ENCODE measurements around the gene TXNRD1. TPM values are rescaled to one million over a fixed set of nuclear protein-coding genes. Genes with fewer than 3 reads are reported as not detected.
"Not testable (repeated sequence)": the region's sequence is repeated elsewhere in the genome, so short reads cannot be mapped to it uniquely, and the experiment has no call there.

The TXNRD1 gene
- polyA plus RNA-seq, 1 donor: 39.2 TPM

DNA sequence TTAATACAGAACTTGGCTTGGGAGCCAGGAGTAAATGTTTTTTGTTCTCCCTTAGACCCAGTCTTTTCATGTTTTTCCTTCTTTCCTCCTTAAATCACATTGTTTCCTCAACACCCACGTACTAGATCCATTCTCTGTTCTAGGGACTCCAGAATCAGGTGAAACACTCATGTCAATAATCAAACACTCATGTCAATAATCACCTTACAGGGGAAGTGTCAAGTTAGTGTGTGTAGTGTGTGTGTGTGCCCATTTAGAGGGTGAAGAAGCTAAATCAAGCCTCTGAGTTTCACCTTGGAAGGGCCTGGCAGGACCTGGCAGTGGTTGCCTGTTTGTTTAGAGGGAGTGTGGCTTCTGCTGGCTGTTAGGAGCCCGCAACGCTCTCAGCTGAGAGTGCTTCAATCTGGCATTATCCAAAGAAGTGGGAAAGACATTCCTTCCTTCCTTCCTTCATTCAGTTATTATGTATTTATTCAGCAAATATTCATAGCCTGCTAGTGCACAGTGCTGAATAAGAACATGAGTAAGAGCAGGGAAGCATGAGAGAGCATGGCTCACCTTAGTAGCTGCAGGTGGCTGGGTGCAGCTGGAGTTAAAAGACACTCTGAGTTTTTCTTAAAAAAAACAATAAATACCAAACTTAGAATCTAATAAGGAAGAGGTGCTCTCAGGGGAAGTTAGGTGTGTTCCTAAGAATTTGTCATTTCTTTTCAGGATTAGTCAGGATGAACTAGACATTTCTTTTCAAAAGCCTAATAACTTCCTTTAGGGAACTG is 70.3 kb downstream of the TXNRD1 start:
- DNase-seq: no peak

DNA sequence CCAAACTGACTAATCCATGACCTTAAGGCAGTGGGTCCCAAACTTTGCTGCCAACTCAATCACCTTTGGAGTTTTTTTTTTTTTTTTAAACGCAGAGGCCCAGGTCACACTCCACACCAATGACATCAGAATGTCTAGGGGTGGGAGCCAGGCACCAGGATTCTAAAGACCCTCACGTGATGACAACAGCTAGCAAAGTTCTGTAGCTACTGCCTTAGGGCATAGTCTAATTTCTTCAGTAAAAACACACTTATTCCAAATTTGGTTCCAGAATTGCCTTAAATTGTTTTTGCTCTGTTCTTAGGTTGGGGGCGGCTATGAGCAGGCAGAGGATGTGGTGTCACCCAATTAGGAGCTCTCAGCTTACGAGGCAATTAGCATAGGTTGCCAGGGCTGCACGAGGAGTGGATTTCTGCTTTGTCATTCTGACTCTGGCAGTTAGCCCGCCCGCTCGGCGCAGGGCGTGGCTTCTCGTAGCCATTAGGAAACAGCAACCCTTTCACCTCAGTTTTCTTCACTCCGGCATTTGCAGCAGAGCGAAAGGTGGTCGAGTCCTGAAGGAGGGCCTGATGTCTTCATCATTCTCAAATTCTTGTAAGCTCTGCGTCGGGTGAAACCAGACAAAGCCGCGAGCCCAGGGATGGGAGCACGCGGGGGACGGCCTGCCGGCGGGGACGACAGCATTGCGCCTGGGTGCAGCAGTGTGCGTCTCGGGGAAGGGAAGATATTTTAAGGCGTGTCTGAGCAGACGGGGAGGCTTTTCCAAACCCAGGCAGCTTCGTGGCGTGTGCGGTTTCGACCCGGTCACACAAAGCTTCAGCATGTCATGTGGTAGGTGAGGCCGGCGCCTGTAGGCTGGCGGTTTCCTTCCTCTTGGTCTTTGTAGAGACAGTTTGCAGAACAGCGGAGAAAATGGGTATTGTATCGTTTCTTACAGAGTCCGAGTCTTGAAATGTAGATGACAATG is 71.2 kb downstream of the TXNRD1 start:
- peak; percentile 93 for DNase-seq

DNA sequence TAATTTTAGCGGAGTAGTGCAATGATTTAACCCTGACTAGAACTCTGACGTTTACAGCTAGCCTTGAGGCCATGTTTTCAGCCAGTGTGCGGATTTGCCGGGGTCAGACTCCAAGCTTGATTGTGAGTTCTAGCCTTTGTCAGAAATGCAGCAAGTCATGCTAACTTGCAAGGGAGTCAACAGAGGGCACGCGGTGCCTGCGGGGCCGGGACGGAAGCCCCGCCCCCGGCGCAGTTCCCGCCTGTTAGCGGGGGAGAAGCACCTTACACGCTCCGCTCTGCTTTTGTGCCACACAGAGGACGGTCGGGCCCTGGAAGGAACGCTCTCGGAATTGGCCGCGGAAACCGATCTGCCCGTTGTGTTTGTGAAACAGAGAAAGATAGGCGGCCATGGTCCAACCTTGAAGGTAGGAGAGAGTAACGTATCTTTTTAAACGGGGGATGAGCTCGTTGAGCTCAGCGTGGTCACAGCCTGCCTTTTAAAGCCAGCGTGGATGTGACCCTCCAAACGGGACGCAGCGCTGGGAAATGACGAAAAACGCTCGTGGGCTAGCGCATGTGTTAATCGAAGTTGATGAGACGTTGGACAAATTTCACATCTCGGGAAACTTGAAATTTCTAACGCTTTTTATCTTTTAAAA is 73.2 kb downstream of the TXNRD1 start:
- DNase-seq: peak; percentile 83

GRCh38 chr12:104290320-104290719 is 74.7 kb downstream of the TXNRD1 start:
- no peak for DNase-seq

GRCh38 chr12:104290855-104291254 is 75.3 kb downstream of the TXNRD1 start:
- no peak for DNase-seq

DNA sequence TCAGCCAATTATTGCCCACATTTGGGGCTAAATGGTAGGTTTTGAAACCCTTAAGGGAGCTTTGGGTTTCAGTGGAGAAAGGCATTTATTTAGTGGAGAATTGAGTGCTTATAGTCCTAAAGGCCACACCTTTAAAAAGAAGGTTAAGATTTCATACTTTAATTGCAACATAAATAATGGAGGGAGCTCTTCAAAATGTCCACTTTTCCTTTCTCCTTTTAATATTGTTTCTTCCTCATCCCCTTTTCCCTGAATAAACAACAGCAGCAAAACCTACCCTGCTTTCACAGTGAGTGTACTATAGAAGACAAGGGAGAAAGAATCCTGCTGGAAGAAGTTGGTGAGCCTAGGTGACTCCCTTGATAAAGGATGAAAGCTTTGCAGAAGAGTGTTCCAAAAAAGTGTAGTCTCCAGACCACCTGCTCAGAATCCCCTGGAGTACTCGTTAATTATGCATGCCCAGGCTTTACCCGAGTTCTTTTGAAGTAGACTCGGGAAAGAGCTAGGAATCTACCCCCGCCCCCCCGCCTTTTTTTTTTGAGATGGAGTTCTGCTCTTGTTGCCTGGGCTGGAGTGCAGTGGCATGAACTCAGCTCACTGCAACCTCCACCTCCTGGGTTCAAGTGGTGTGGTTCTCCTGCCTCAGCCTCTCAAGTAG is 76.4 kb downstream of the TXNRD1 start:
- DNase-seq: no peak

- DNase-seq: no peak
Observed at GRCh38 chr12:104292872-104293794, 77.6 kb downstream of the TXNRD1 start.

DNA sequence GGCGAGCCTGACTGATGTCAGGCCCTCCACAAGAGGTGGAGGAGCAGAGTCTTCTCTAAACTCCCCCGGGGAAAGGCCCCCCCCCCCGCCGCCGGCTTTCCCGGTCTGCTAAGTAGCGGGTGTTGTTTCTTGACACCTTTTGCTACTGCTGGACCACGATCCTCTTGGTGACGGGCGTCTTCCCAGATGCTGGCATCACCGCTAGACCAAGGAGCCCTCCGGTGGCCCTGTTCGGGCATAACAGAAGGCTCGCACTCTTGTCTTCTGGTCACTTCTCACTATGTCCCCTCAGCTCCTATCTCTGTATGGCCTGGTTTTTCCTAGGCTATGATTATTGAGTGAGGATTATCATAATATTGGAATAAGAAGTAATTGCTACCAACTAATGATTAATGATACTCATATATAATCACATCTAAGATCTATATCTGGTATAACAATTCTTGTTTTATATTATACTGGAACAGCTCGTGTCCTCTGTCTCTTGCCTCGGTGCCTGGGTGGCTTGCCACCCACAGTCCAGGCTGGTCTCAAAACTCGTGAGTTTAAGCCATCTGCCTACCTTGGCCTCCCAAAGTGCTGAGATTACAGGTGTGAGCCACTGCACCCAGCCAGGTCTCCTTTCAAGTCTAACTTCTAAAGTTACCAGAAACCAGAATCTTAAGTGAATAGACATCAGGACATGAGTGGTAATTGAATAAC is 78.7 kb downstream of the TXNRD1 start:
- DNase-seq: not testable (repeated sequence)

- DNase-seq: no peak
Observed at GRCh38 chr12:104294927-104295668, 79.5 kb downstream of the TXNRD1 start.

- DNase-seq: no peak
Observed at GRCh38 chr12:104295954-104296353, 80.4 kb downstream of the TXNRD1 start.

- DNase-seq: no peak
Observed at GRCh38 chr12:104296718-104297117, 81.1 kb downstream of the TXNRD1 start.

GRCh38 chr12:104297477-104298113 is 82.0 kb downstream of the TXNRD1 start:
- no peak for DNase-seq

GRCh38 chr12:104299842-104300481 is 84.4 kb downstream of the TXNRD1 start:
- no peak for DNase-seq

GRCh38 chr12:104303538-104304151 is 88.1 kb downstream of the TXNRD1 start, which contains the start of gene EID3:
Gene EID3, plus strand, starts transcription at chr12:104303739. Its CDS starts 196 bp downstream, at chr12:104303935.
- DNase-seq: peak; percentile 88

DNA sequence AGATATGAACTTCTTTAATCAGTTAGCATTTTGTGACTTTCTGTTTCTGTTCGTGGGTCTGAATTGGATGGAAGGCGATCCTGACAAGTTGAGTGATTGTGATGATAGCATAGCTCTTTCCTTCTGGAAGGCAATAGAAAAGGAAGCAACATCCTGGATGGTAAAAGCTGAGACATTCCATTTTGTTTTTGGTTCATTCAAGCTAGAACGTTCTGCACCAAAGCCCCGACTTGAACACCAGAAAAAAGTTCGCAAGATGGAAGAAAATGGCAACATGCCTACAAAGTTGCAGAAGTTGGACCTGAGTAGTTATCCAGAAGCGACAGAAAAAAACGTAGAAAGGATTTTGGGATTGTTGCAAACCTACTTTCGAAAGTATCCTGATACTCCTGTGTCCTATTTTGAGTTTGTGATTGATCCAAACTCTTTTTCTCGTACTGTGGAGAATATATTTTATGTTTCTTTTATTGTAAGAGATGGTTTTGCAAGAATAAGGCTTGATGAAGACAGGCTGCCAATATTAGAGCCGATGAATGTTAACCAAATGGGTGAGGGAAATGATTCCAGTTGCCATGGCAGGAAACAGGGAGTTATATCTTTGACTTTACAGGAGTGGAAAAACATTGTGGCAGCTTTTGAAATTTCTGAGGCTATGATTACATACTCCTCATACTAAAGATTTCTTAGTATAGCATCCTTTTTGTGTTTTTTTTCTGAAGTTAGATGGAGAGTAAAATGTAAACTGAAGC is 88.9 kb downstream of the TXNRD1 start:
- peak; percentile 17 for DNase-seq

GRCh38 chr12:104305349-104305748 is 89.8 kb downstream of the TXNRD1 start:
- DNase-seq: no peak

- DNase-seq: no peak
Observed at GRCh38 chr12:104306376-104306775, 90.8 kb downstream of the TXNRD1 start.
